Stomach smooth muscle (tissue), 2 donors: Measurements from ENCODE around the gene CHRDL1.

Experiments used
- H3K27ac ChIP-seq: one replicate; pipeline ENCODE4 v1.7.0; 2013; ENCODE audit warnings: mild to moderate bottlenecking, low read length, inconsistent platforms
- H3K27me3 ChIP-seq, 2 donors: one replicate each; pipeline ENCODE4 v1.7.0; 2013; ENCODE audit warnings: low read length in 2 of 2; ENCODE audit not compliant: insufficient read depth in 2 of 2, control insufficient read depth in 1 of 2
- H3K36me3 ChIP-seq, 2 donors: one replicate each; pipeline ENCODE4 v1.7.0; 2013; ENCODE audit warnings: low read length in 2 of 2; ENCODE audit not compliant: control insufficient read depth in 2 of 2, insufficient read depth in 2 of 2
- H3K4me1 ChIP-seq: one replicate; pipeline ENCODE4 v1.7.0; 2013; ENCODE audit warnings: low read length; ENCODE audit not compliant: control insufficient read depth, insufficient read depth
- H3K4me3 ChIP-seq, 2 donors: one replicate each; pipeline ENCODE4 v1.7.0; 2013; ENCODE audit warnings: low read length in 2 of 2
- H3K9ac ChIP-seq, 2 donors: one replicate each; pipeline ENCODE4 v1.7.0; 2013; ENCODE audit warnings: low read length in 2 of 2, mild to moderate bottlenecking in 1 of 2
- H3K9me3 ChIP-seq, 2 donors: one replicate each; pipeline ENCODE4 v1.7.0; 2013; ENCODE audit warnings: low read length in 2 of 2; ENCODE audit not compliant: control insufficient read depth in 2 of 2
- donor health status: healthy.
- donor health status: Pancreatic carcinoma.

CHRDL1 gene

DNA sequence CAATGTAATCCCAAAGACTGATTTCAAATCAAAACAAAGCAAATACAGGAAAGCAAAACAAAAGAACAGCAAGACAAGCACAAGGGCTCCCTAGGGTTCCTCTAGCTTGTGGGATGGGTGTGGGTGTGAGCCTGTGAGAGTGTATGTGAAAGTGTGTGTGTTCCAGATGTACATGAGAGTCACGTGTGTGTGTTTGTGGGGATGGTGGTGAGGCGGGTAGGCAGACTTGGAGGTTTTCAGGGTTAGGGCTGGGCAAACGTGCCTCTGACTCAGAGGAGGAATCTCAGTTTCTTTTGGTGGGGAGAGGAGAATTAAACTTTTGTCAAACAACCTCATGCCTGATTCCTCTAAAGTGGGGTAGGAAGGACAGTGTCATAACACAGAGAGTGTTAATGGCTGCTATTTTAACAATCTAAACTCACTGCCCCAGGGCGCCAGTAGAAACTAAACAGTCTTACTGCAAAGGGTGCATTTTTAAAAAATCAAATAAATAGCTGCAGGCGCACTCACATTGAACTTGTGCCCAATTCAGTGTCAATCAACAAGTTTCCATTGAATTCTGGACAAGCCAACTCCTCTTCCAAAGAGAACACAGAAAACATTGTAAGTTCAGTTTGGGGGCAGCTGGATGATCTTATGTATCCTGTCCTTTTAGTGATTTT, 51.8 kb downstream of the CHRDL1 start:
- no peak overlapping the region for H3K4me3 ChIP-seq
- H3K27me3 ChIP-seq: peaks cover 0 to 9% of the 10 kb centered on the region in 2 donors
- peaks cover 0 to 5% of the 10 kb centered on the region in 2 donors for H3K9me3 ChIP-seq
- no peak overlapping the region for H3K9ac ChIP-seq
- no peaks in the 10 kb centered on the region for H3K36me3 ChIP-seq
- no peak overlapping the region for H3K27ac ChIP-seq
- H3K4me1 ChIP-seq: peaks cover 13% of the 10 kb centered on the region

DNA sequence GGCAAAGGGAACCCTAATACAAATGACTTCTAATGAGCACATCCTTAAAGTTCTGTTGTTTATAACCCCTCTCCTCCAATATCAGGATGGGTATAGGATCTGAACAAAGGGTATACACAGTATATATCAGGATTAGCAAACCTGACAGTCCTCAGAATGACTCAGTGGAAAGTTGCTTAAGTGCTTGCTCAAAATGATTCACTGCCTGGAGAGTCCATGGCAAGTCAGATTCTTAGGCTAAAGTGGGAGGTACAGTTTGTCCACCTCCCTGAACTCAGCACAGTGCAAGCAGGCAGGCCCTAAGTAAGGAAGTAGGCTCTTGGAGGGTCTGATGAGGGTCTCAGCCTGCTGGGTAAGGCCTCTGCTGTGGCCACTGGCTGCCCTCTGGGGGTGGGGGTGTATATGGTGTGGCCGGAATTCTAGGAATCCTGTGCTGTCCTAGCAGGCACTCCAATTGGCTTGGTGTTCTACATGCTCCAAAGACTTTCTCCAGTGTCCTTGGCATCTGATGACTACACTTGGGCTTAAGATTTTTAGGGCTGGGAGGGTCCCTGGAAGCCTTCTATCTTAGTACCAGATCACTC, 54.3 kb downstream of the CHRDL1 start:
- no peak overlapping the region for H3K4me3 ChIP-seq
- no peaks in the 10 kb centered on the region for H3K36me3 ChIP-seq
- H3K27ac ChIP-seq: no peak overlapping the region
- peaks cover 13% of the 10 kb centered on the region for H3K4me1 ChIP-seq
- H3K9ac ChIP-seq: no peak overlapping the region
- peaks cover 0 to 9% of the 10 kb centered on the region in 2 donors for H3K27me3 ChIP-seq
- H3K9me3 ChIP-seq: peaks cover 0 to 5% of the 10 kb centered on the region in 2 donors

DNA sequence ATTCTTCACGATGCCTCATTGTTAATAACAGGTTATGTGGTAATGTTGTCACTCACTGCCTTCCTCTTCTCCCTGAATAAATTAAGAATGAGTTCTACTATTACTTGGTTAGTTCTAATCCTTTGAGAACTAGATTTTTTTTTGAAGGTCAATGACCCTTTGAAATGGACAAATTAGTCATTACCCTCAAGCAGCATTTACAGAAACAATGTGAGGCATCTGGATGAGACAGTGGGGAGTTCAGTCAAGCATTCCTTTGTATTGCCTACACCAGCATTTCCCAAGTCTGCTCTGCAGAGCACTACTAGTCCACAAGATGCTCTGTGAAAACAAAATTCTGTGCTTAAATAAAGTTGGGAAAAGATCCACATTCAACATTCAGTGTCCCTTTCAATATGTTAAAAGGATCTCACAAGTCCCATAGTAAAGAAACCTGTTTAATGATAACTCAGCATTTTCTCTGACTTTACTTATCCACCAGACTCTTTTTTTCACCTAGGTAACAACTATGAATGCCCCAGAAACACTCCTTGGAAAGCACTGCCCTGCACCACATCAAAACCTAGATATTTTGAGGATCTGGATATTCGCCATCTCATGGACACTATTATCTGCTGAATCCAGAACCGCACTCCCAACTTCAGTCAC, 60.6 kb downstream of the CHRDL1 start:
- H3K9ac ChIP-seq: no peak overlapping the region
- H3K36me3 ChIP-seq: no peaks in the 10 kb centered on the region
- peaks cover 0 to 11% of the 10 kb centered on the region in 2 donors for H3K27me3 ChIP-seq
- H3K9me3 ChIP-seq: peaks cover 0 to 5% of the 10 kb centered on the region in 2 donors
- H3K4me1 ChIP-seq: no peaks in the 10 kb centered on the region
- H3K27ac ChIP-seq: no peak overlapping the region
- no peak overlapping the region for H3K4me3 ChIP-seq

DNA sequence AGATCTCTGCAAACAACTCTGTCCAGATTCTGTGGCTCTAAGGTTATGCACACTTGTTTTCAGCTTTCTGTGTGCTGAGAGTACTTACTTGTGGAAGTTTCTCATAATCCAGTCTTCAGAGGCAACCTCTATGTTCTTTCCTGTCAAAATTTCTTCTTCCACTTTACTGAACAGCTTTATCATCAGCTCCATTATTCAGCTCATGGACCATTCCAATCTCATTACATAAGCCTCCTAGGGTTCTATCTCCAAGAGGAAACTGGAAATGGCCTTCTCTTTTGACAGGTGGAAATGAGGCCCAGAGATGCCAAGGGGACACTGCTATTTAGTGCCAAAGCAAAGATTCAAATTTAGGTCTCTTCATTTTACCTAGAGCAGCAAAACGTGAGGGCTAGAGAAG, 61.3 kb downstream of the CHRDL1 start:
- Histone ChIP-seq H3K36me3 (no peaks in the 10 kb centered on the region), H3K9me3 (peaks cover 0 to 3% of the 10 kb centered on the region in 2 donors), H3K4me3 (no peak overlapping the region), H3K9ac (no peak overlapping the region), H3K4me1 (no peaks in the 10 kb centered on the region), H3K27me3 (peaks cover 0 to 11% of the 10 kb centered on the region in 2 donors), H3K27ac (no peak overlapping the region)

DNA sequence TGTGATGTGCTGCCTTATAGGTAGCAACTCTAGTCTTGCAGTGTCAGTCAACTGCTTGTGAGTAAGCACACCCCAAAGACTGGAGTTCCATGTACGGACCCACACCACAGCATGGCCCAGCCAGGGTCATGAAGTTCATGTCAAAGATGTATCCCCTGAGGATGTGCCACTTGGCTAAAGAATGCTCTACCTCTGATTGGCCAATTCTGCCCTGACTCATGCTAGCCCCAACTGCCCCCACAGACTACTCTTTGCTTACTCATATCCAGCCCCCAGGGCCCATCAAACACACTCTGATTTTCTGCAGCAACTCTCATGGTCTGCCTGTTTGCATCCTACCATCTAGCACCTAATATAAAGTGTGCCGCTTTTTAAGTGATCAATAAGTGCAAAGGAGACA, 62.5 kb downstream of the CHRDL1 start:
- H3K36me3 ChIP-seq: no peaks in the 10 kb centered on the region
- no peak overlapping the region for H3K4me3 ChIP-seq
- H3K9ac ChIP-seq: no peak overlapping the region
- no peaks in the 10 kb centered on the region for H3K4me1 ChIP-seq
- H3K9me3 ChIP-seq: no peaks in the 10 kb centered on the region
- no peak overlapping the region for H3K27ac ChIP-seq
- peaks cover 0 to 11% of the 10 kb centered on the region in 2 donors for H3K27me3 ChIP-seq

GRCh38 chrX:110732266-110732665, 63.4 kb downstream of the CHRDL1 start:
- H3K4me3 ChIP-seq: no peak overlapping the region
- no peaks in the 10 kb centered on the region for H3K36me3 ChIP-seq
- H3K9ac ChIP-seq: no peak overlapping the region
- H3K4me1 ChIP-seq: no peaks in the 10 kb centered on the region
- H3K27ac ChIP-seq: no peak overlapping the region
- H3K9me3 ChIP-seq: no peaks in the 10 kb centered on the region
- H3K27me3 ChIP-seq: peaks cover 0 to 11% of the 10 kb centered on the region in 2 donors

DNA sequence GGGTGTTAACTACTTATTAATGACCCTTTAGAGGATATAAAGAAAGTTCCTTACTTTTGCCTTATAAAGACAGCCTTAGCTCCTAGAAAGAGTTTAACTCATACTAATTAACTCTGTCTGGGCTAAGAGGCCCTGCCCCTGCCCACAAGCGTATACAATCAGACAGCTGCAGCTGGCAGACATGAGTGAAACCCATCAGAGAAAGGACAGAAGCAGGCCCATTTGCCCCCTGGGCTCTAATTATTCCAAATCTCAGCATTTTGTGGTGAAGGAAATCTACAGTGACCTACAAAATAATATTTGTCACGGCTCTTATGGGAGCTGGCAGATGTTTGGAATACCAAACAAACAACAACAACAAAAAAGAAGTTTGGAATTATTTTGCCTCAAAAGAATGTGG, 71.8 kb downstream of the CHRDL1 start:
- no peaks in the 10 kb centered on the region for H3K9me3 ChIP-seq
- no peaks in the 10 kb centered on the region for H3K36me3 ChIP-seq
- H3K4me3 ChIP-seq: no peak overlapping the region
- peaks cover 0 to 8% of the 10 kb centered on the region in 2 donors for H3K27me3 ChIP-seq
- H3K27ac ChIP-seq: no peak overlapping the region
- no peaks in the 10 kb centered on the region for H3K4me1 ChIP-seq
- no peak overlapping the region for H3K9ac ChIP-seq

DNA sequence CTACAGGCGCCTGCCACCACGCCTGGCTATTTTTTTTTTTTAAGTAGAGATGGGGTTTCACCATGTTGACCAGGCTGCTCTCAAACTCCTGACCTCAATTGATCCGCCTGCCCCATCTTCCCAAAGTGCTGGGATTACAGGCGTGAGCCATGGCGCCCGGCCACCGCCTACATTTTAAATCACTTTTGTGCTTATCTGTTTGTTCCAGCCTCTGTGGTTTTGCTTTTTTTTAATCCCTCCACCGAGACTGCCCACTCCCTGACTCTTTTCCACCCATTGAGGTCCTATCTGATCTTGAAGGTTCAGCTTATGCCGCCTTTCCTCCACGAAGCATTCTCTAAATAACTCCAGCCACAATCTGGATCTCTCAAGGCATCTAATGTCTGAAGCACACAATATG, 73.5 kb downstream of the CHRDL1 start:
- Histone ChIP-seq H3K4me3 (no peak overlapping the region), H3K27ac (no peak overlapping the region), H3K27me3 (peaks cover 0 to 8% of the 10 kb centered on the region in 2 donors), H3K36me3 (no peaks in the 10 kb centered on the region), H3K9ac (no peak overlapping the region), H3K4me1 (no peaks in the 10 kb centered on the region), H3K9me3 (no peaks in the 10 kb centered on the region)

DNA sequence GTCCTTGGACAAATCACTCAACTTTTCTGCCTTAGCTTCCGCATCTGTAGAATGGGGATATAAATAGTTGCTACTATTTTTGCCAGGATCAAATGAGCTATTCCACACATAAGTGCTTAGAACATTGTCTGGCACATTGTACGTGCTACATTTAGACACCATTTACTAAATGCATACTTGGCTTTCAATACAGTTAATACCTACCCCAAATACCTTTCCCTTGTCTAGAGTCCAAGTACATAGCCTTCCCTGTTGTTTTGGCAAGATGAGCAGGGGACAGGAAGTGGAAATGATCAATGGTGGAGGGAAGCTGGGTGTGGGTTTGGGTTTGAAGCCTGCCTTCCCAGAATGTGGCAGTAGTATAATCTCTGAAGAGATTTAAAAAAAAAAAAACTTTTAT, 82.0 kb downstream of the CHRDL1 start:
- Histone ChIP-seq H3K4me1 (no peaks in the 10 kb centered on the region), H3K9ac (no peak overlapping the region), H3K36me3 (no peaks in the 10 kb centered on the region), H3K4me3 (no peak overlapping the region), H3K27me3 (no peaks in the 10 kb centered on the region), H3K9me3 (no peaks in the 10 kb centered on the region), H3K27ac (no peak overlapping the region)

- Histone ChIP-seq H3K4me3 (no peak overlapping the region), H3K27me3 (peaks cover 0 to 2% of the 10 kb centered on the region in 2 donors), H3K36me3 (no peaks in the 10 kb centered on the region), H3K27ac (no peak overlapping the region), H3K4me1 (no peaks in the 10 kb centered on the region), H3K9me3 (no peaks in the 10 kb centered on the region), H3K9ac (no peak overlapping the region)
Measured at GRCh38 chrX:110706446-110706845, 89.2 kb downstream of the CHRDL1 start.

DNA sequence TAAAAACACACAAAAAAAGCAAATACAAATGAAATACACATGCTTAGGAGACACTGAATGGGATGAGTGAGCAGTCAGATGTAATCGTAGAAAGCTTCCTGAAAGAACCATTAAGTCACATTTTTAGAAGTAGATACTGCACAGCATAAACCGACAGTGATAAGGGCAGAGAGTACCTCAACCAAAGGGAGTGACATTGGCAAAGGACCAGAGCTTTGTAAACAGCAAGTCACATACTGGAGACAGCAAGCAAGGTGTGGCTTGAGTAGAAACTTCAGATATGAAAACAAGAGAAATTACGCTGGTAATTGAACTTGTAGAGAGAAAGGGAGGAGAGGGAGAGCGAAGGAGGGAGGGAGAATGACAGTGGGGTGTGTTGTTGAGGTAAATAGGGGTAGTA, 92.0 kb downstream of the CHRDL1 start:
- peaks cover 0 to 2% of the 10 kb centered on the region in 2 donors for H3K27me3 ChIP-seq

More for the DNA sequence above, 92.0 kb downstream of the CHRDL1 start:
- no peak overlapping the region for H3K4me3 ChIP-seq
- H3K9me3 ChIP-seq: no peaks in the 10 kb centered on the region
- no peaks in the 10 kb centered on the region for H3K4me1 ChIP-seq
- no peak overlapping the region for H3K27ac ChIP-seq
- no peak overlapping the region for H3K9ac ChIP-seq
- no peaks in the 10 kb centered on the region for H3K36me3 ChIP-seq
